Measurements from ENCODE around the gene MBOAT2. TPM values are rescaled to one million over a fixed set of nuclear protein-coding genes. Genes with fewer than 3 reads are reported as not detected.
A peak's percentile ranks its signal among the peaks of the same experiment; 100 is the strongest.

MBOAT2 gene
- polyA plus RNA-seq, 1 donor (not counting 4 experiments of a cell fraction or from before 2014, with no cell fraction given), result 121 TPM

DNA sequence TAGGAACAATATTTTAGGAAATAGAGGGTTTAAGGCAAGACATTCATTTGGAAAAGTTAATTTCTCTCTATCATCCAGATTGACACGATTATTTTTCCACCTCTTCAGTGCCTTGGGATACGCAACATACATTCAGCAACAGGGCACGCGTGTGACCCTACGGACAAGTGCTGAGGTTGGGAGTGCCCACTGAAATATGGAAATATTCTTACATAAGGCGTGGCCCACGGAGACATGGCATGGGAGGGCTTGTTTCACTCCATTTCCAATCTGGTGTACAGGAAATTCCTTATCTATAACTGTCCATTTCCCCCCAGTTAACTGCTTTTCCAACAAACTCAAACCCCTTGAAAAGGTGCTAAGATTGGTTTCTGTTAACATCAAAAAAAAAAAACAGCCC, 145.2 kb downstream of the MBOAT2 start:
- DNase-seq (ENCODE audit: low read depth, low spot score) (no peak), FAIRE-seq (peak; percentile 9)
- no peak overlapping the region for H3K27ac ChIP-seq (ENCODE audit: control insufficient read depth, insufficient read depth, low read length)
- dilution Hi-C loops (cut with MboI; ENCODE audit: extremely low pct_ligation_motif_present, low sequenced_read_pairs), result no loop called here
- H3K4me2 ChIP-seq (ENCODE audit: control insufficient read depth, extremely low read depth, insufficient read depth, low read depth, low read length), result peak overlapping the region; percentile 51
- peaks cover 0 to 2% of the 10 kb centered on the region in 2 experiments for H3K36me3 ChIP-seq (ENCODE audit: control insufficient read depth in 2 of 2, extremely low read depth in 1 of 2, insufficient read depth in 2 of 2, low read length in 2 of 2)
- no peaks in the 10 kb centered on the region for H3K9me3 ChIP-seq (ENCODE audit: control insufficient read depth, low read depth, low read length)
- no peaks in the 10 kb centered on the region for H3K79me2 ChIP-seq (ENCODE audit: control insufficient read depth, insufficient read depth, low read length)
- no peak overlapping the region for H3K9ac ChIP-seq (ENCODE audit: control insufficient read depth, extremely low read depth, insufficient read depth, low read length)
- H3K4me3 ChIP-seq (ENCODE audit: control insufficient read depth in 2 of 3, extremely low read depth in 1 of 3, insufficient read depth in 2 of 3, low read depth in 1 of 3, low read length in 3 of 3), result no peak overlapping the region
- peaks cover 17% of the 10 kb centered on the region for H3K4me1 ChIP-seq (ENCODE audit: control insufficient read depth, extremely low read depth, insufficient read depth, low read length)
- no peak overlapping the region for H2AFZ ChIP-seq (ENCODE audit: control insufficient read depth, low read length)
- no peaks in the 10 kb centered on the region for H3K27me3 ChIP-seq (ENCODE audit: control insufficient read depth, extremely low read depth, insufficient read depth, low read length)
- no peaks in the 10 kb centered on the region for H3K9me1 ChIP-seq (ENCODE audit: control insufficient read depth, extremely low read depth, insufficient read depth, low read length)
- no peaks in the 10 kb centered on the region for H4K20me1 ChIP-seq (ENCODE audit: control insufficient read depth, extremely low read depth, insufficient read depth, low read length)
- no peak for TF ChIP-seq EZH2 (IDR thresholded peaks at IDR 0.05; ENCODE audit: low read length)
- TF ChIP-seq, protein P1, sequence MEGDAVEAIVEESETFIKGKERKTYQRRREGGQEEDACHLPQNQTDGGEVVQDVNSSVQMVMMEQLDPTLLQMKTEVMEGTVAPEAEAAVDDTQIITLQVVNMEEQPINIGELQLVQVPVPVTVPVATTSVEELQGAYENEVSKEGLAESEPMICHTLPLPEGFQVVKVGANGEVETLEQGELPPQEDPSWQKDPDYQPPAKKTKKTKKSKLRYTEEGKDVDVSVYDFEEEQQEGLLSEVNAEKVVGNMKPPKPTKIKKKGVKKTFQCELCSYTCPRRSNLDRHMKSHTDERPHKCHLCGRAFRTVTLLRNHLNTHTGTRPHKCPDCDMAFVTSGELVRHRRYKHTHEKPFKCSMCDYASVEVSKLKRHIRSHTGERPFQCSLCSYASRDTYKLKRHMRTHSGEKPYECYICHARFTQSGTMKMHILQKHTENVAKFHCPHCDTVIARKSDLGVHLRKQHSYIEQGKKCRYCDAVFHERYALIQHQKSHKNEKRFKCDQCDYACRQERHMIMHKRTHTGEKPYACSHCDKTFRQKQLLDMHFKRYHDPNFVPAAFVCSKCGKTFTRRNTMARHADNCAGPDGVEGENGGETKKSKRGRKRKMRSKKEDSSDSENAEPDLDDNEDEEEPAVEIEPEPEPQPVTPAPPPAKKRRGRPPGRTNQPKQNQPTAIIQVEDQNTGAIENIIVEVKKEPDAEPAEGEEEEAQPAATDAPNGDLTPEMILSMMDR (optimal IDR thresholded peaks at IDR 0.05 in 1 of 3, IDR thresholded peaks at IDR 0.05 in 1 of 3, conservative IDR thresholded peaks at IDR 0.05 in 1 of 3; ENCODE audit: extremely low read depth in 1 of 3, insufficient read depth in 2 of 3, low read length in 3 of 3), result no peak

DNA sequence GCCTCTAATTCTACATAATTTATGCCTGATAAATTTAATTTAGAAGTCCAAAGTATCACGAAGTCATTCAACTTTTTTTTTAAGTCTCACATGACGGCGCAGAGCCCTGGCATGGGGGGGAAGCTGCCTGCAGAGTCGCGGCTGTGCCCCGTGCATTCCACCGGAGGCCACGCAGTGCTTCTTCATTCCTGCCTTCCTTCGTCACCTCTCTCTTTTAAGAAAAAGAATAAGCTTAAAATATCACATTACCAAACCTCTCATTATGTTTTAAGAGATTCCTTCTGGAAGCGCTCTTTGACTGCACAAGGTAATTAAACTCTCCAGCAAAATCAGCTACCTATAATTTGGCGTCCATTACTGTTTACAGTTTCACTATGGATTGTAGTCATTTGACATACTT, 145.8 kb downstream of the MBOAT2 start:
- H3K27ac ChIP-seq (ENCODE audit: control insufficient read depth, insufficient read depth, low read length), result peak overlapping the region; percentile 17
- H3K9me3 ChIP-seq (ENCODE audit: control insufficient read depth, low read depth, low read length), result no peaks in the 10 kb centered on the region
- no peaks in the 10 kb centered on the region for H3K79me2 ChIP-seq (ENCODE audit: control insufficient read depth, insufficient read depth, low read length)
- no peaks in the 10 kb centered on the region for H3K9me1 ChIP-seq (ENCODE audit: control insufficient read depth, extremely low read depth, insufficient read depth, low read length)
- H4K20me1 ChIP-seq (ENCODE audit: control insufficient read depth, extremely low read depth, insufficient read depth, low read length), result no peaks in the 10 kb centered on the region
- peak overlapping the region; percentile 51 for H3K4me2 ChIP-seq (ENCODE audit: control insufficient read depth, extremely low read depth, insufficient read depth, low read depth, low read length)
- no peak overlapping the region for H3K9ac ChIP-seq (ENCODE audit: control insufficient read depth, extremely low read depth, insufficient read depth, low read length)
- no peak for TF ChIP-seq EZH2 (IDR thresholded peaks at IDR 0.05; ENCODE audit: low read length)
- TF ChIP-seq, protein P1 (optimal IDR thresholded peaks at IDR 0.05 in 1 of 3, IDR thresholded peaks at IDR 0.05 in 1 of 3, conservative IDR thresholded peaks at IDR 0.05 in 1 of 3; ENCODE audit: extremely low read depth in 1 of 3, insufficient read depth in 2 of 3, low read length in 3 of 3), result no peak
- no peak overlapping the region for H2AFZ ChIP-seq (ENCODE audit: control insufficient read depth, low read length)
- dilution Hi-C loops (cut with MboI; ENCODE audit: extremely low pct_ligation_motif_present, low sequenced_read_pairs), result no loop called here
- no peaks in the 10 kb centered on the region for H3K27me3 ChIP-seq (ENCODE audit: control insufficient read depth, extremely low read depth, insufficient read depth, low read length)
- peaks cover 17% of the 10 kb centered on the region for H3K4me1 ChIP-seq (ENCODE audit: control insufficient read depth, extremely low read depth, insufficient read depth, low read length)
- FAIRE-seq (no peak), DNase-seq (ENCODE audit: low read depth, low spot score) (no peak)
- H3K36me3 ChIP-seq (ENCODE audit: control insufficient read depth in 2 of 2, extremely low read depth in 1 of 2, insufficient read depth in 2 of 2, low read length in 2 of 2), result peaks cover 0 to 2% of the 10 kb centered on the region in 2 experiments
- peak overlapping the region in 1 of 3 experiments; percentile 5 for H3K4me3 ChIP-seq (ENCODE audit: control insufficient read depth in 2 of 3, extremely low read depth in 1 of 3, insufficient read depth in 2 of 3, low read depth in 1 of 3, low read length in 3 of 3)

All from keratinocyte (primary cell).